HS-27A (cell line): Measurements from ENCODE around the gene MON2.
"Not testable (repeated sequence)": the region's sequence is repeated elsewhere in the genome, so short reads cannot be mapped to it uniquely, and the experiment has no call there.

Experiments used
- DNase-seq: peaks from one replicate; pipeline ENCODE4 v3.0.0-alpha.2; 2012; ENCODE audit warnings: low read depth, missing footprints

The MON2 gene

GRCh38 chr12:62543741-62544140 is 77.1 kb downstream of the MON2 start:
- no peak for DNase-seq

GRCh38 chr12:62552906-62553556 is 86.4 kb downstream of the MON2 start:
- DNase-seq: no peak

DNA sequence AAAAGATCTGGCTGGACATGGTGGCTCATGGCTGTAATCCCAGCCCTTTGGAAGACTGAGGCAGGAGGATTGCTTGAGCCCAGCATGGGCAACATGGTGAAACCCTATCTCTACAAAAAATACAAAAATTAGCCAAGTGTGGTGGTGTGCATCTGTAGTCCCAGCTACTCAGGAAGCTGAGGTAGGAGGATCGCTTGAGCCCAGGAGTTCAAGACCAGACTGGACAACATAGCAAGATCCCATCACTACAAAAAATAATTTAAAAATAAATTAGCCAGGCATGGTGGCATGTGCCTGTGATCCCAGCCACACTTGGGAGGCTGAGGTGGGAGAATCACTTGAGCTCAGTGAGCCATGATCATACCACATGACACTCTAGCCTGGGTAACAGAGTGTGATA is 92.7 kb downstream of the MON2 start:
- DNase-seq: not testable (repeated sequence)

GRCh38 chr12:62562846-62563245 is 96.2 kb downstream of the MON2 start:
- DNase-seq: no peak

GRCh38 chr12:62575036-62575435 is 108.4 kb downstream of the MON2 start:
- DNase-seq: no peak

DNA sequence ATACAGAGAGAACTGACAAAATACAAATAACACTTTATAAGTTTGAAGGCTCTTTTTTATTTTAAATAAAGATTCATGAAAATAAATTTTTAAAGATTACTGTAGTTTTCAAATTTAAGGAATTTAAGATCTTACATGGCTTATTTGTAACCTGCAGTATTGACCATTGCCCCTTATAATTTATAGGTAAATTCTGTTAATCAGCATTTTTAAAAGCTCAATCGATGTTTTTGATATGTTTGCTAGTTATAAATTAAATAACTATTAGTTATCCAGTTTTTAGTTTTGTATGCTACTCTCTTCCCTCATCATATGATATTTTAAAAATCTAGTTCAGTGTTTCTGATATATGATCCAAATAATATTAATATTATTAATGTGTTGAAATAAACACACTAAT is 109.9 kb downstream of the MON2 start:
- DNase-seq: no peak

GRCh38 chr12:62578726-62579125 is 112.1 kb downstream of the MON2 start:
- no peak for DNase-seq

DNA sequence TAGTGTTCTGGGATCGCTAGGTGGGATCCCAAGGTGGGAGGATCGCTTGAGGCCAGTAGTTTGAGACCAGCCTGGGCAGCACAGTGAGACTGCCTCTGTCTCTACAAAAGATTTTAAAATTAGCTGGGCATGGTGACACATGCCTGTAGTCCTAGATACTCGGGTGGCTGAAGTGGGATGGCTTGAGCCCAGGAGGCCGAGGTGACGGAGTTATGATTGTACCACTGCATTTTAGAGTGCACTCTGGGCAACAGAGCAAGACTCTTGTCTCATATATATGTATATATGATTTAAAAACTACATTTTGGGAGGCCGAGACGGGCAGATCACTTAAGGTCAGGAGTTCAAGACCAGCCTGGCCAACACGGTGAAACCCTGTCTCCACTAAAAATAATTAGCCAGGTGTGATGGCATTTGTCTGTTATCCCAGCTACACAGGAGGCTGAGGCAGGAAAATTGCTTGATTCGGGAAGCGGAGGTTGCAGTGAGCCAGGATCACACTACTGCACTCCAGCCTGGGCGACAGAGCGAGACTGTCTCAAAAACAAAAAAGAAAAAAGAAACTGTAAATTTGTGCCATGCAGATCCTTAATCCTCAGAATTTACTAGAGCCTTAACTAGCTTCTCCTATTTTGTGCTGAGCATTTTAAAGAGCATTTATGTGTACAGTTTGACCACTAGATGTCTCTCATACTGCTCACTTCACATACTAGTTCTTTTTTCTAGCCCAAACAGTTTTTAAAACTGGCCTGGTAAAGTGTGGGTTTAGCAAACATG is 114.8 kb downstream of the MON2 start:
- no peak for DNase-seq

DNA sequence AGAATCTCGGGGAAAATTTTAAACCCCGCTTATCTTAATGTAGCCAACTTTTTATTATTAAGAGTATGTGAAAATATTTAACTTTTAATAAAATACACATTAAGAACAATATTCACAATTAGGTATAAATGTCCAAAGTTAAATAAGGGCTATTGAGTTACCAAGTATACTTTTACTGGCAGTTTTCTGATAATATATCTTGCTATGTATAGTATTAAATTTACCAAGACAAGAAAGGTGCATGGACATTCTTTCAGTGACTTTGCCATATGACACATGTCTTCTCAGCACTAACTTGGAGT is 115.4 kb downstream of the MON2 start:
- DNase-seq: no peak

DNA sequence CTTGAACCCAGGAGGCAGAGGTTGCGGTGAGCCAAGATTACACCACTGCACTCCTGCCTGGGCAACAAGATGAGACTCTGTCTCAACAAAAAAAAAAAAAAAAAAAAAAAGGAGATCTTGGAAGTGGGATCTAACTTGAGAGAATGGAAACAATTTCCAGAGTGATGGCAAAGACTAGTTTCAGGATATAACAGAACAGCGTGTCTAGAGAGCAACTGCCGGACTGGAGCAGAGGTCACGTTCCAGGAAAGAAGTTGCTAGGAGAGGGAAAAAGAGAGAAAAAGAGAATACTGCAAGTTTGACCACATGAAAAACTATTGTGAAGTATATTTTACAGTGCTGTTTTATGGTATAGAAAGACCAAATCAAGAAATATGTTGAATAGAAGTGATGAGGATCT is 118.0 kb downstream of the MON2 start:
- DNase-seq: no peak

GRCh38 chr12:62586850-62587249 is 120.2 kb downstream of the MON2 start:
- no peak for DNase-seq

DNA sequence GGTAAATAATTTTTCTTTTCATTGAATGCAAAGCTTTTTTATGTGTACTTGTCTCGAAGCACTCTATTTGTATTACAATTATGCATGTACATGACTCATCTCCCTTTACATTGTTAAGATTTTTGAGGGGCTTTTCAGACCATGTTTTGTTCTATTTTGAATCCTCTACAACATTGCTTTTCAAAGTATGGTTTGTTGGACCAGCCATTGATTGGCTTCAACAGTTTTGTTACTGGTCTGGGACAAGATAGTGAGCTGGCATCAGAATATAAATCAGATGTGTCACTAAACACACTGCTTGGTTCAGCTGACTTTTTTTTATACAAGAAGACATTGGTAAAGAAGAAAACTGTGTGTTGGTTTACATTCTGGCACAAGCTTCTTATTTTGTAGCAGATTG is 122.3 kb downstream of the MON2 start:
- DNase-seq: no peak

DNA sequence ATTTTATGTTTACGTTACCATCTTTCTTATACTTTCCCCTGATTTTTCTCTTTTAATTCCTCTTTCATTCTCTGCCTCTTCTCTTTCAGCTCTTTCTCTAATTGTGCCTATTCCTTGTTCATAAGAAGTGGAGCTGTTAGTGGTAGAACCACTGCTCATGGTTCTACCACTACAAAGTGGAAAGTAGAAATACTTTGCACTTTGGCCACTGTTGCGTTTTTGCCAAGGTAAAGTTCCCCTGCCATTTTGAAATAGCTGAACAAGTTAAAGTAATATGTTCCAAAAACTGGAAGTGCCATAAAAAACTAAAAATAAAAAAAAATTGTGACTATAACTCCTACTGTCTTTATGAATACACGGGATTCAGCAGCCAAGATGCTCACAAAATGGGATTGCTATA is 130.6 kb downstream of the MON2 start:
- no peak for DNase-seq

DNA sequence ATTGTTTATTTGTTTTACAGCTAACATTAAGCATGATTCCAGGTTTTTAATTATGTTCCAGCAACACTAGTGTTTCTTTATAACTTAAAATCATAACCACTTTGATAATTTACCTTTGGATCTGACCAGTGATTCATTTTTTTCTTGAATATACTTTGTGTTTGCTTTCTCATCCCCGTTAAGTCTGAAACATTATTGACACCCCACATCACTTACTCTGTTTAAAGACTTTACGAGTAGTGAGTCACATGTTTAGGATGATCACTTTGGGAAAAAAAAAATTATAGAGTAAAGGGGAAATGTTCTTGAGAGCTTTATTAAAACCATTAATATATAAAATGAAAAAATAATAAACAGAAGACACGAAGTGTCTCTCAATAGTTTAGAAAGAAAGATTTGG is 132.2 kb downstream of the MON2 start:
- DNase-seq: no peak

- DNase-seq: no peak
Measured at GRCh38 chr12:62599854-62600437, 133.3 kb downstream of the MON2 start.

- no peak for DNase-seq
Measured at GRCh38 chr12:62601765-62602164, 135.1 kb downstream of the MON2 start.

- DNase-seq: peak; percentile 91
Measured at GRCh38 chr12:62602255-62603060, 135.8 kb downstream of the MON2 start.

GRCh38 chr12:62603061-62603810 is 136.6 kb downstream of the MON2 start:
- peak; percentile 76 for DNase-seq

DNA sequence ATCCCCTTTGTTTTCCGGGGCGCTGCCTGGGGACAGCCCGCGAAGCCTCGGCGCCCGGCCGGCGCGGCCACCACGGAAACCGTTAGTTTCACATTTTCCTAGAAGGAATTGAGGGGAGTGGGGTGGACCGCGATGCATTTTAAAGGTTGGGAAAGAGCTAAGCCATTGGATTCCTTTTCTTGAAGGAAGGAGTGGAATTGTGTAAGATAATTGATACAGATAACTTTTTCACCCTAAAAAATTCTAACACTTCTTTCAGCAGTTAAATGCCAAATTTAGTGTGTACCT is 137.1 kb downstream of the MON2 start:
- no peak for DNase-seq

GRCh38 chr12:62604373-62604772 is 137.7 kb downstream of the MON2 start:
- no peak for DNase-seq

DNA sequence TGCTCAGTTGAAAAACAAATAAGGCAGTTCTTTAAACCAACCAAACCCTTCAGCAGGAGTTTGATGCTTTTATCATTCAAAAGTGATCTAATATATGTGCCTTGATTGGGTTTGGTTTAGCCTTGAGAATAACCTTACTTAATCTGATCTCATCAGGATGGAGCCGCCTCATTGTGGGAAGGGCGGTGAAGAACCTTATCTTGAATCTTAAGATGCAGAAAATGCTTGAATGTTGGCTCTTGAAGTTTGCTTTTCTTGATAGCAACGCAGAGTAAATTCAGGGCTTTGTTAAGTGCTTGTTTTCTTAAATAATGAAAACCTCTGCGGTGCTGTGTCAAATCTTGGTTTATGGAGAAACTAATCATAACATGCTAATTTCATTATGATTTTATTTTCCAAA is 138.2 kb downstream of the MON2 start:
- no peak for DNase-seq

GRCh38 chr12:62605981-62606380 is 139.4 kb downstream of the MON2 start:
- DNase-seq: no peak
